ENCODE results near the gene GUK1. TPM values are rescaled to one million over a fixed set of nuclear protein-coding genes. Genes with fewer than 3 reads are reported as not detected.

Gene GUK1
- total RNA-seq, 1 donor from 2014 or later = 235 TPM

Other genes starting within 250 kb of the GUK1 start
- gene WNT9A, start 192.3 kb upstream of the GUK1 start, total RNA-seq = 2.2 TPM
- gene WNT3A, start 133.3 kb upstream of the GUK1 start, total RNA-seq = 0.06 TPM
- 419 TPM for gene ARF1, start 57.6 kb upstream of the GUK1 start, total RNA-seq
- gene C1orf35, start 37.0 kb upstream of the GUK1 start, total RNA-seq = 22.4 TPM
- 56.1 TPM for gene MRPL55, start 31.0 kb upstream of the GUK1 start, total RNA-seq
- 2.8 TPM for gene GJC2, start 9.7 kb downstream of the GUK1 start, total RNA-seq
- 12.8 TPM for gene IBA57, start 25.5 kb downstream of the GUK1 start, total RNA-seq
- gene OBSCN, start 67.8 kb downstream of the GUK1 start, total RNA-seq = 25.8 TPM